COLO829 (cell line): ENCODE measurements around the gene GABRB2.

Experiments used
- DNase-seq: peaks from one replicate; pipeline ENCODE4 v3.0.0; 2012; ENCODE audit warnings: low spot score

The GABRB2 gene

GRCh38 chr5:161471211-161471950 is 75.1 kb downstream of the GABRB2 start:
- DNase-seq, result no peak

GRCh38 chr5:161467703-161468102 is 78.8 kb downstream of the GABRB2 start:
- DNase-seq, result no peak

- DNase-seq, result no peak
These were observed 85.8 kb downstream of the GABRB2 start for GRCh38 chr5:161460741-161461140.

- DNase-seq, result no peak
These were observed 99.9 kb downstream of the GABRB2 start for GRCh38 chr5:161446655-161447054.

- no peak for DNase-seq
These were observed 104.1 kb downstream of the GABRB2 start for GRCh38 chr5:161442471-161442870.

GRCh38 chr5:161432798-161433197 is 113.7 kb downstream of the GABRB2 start:
- DNase-seq, result no peak

GRCh38 chr5:161431963-161432362 is 114.6 kb downstream of the GABRB2 start:
- no peak for DNase-seq

- DNase-seq, result no peak
These were observed 125.5 kb downstream of the GABRB2 start for GRCh38 chr5:161421067-161421466.

GRCh38 chr5:161420521-161420920 is 126.0 kb downstream of the GABRB2 start:
- DNase-seq, result no peak

GRCh38 chr5:161414896-161415295 is 131.6 kb downstream of the GABRB2 start:
- DNase-seq, result no peak

GRCh38 chr5:161414037-161414436 is 132.5 kb downstream of the GABRB2 start:
- DNase-seq, result no peak

GRCh38 chr5:161412792-161413191 is 133.7 kb downstream of the GABRB2 start:
- DNase-seq, result no peak

- no peak for DNase-seq
These were observed 135.4 kb downstream of the GABRB2 start for GRCh38 chr5:161411156-161411555.

- no peak for DNase-seq
These were observed 135.9 kb downstream of the GABRB2 start for GRCh38 chr5:161410640-161411039.

- DNase-seq, result no peak
These were observed 137.1 kb downstream of the GABRB2 start for GRCh38 chr5:161409471-161409870.

- no peak for DNase-seq
These were observed 139.6 kb downstream of the GABRB2 start for GRCh38 chr5:161406880-161407279.

- no peak for DNase-seq
These were observed 142.5 kb downstream of the GABRB2 start for GRCh38 chr5:161403996-161404395.

GRCh38 chr5:161403121-161403520 is 143.4 kb downstream of the GABRB2 start:
- no peak for DNase-seq

GRCh38 chr5:161400583-161400982 is 145.9 kb downstream of the GABRB2 start:
- DNase-seq, result no peak

- DNase-seq, result no peak
These were observed 146.4 kb downstream of the GABRB2 start for GRCh38 chr5:161399996-161400562.

GRCh38 chr5:161397448-161397847 is 149.1 kb downstream of the GABRB2 start:
- no peak for DNase-seq

- no peak for DNase-seq
These were observed 150.4 kb downstream of the GABRB2 start for GRCh38 chr5:161396171-161396570.

GRCh38 chr5:161391724-161392123 is 154.8 kb downstream of the GABRB2 start:
- no peak for DNase-seq

- DNase-seq, result no peak
These were observed 155.5 kb downstream of the GABRB2 start for GRCh38 chr5:161391016-161391415.
